Breast epithelium (tissue), 3 donors: ENCODE data around the gene OR52R1.

Experiments used
- CTCF ChIP-seq, 3 donors: fragments of 450-650 bp; IDR thresholded peaks; one replicate each; pipeline ENCODE4 v1.5.1; 2016 to 2017; ENCODE audit warnings: antibody characterized with exemption in 3 of 3, mild to moderate bottlenecking in 3 of 3, moderate library complexity in 3 of 3
- POLR2A ChIP-seq: fragments of 450-650 bp; IDR thresholded peaks from one replicate; pipeline ENCODE4 v1.6.1; 2016; ENCODE audit warnings: antibody characterized with exemption, mild to moderate bottlenecking, moderate library complexity
- POLR2AphosphoS5 ChIP-seq, 3 donors: sonication (generic); formaldehyde crosslinking; IDR thresholded peaks; one replicate each; pipeline ENCODE4 v1.6.1; 2017; ENCODE audit warnings: antibody characterized with exemption in 3 of 3

- TF ChIP-seq POLR2A, result no peak
- TF ChIP-seq CTCF (IDR thresholded peaks at IDR 0.05), result no peak
- TF ChIP-seq POLR2AphosphoS5 (IDR thresholded peaks at IDR 0.05), result no peak
Measured at GRCh38 chr11:4830909-4831308, 26.7 kb upstream of the OR52R1 start.
